ENCODE data around the gene NUP188. TPM values are rescaled to one million over a fixed set of nuclear protein-coding genes. Genes with fewer than 3 reads are reported as not detected.
"Not testable (repeated sequence)": the region's sequence is repeated elsewhere in the genome, so short reads cannot be mapped to it uniquely, and the experiment has no call there.

Gene NUP188
- total RNA-seq, 1 donor from 2014 or later: 63.6 TPM

DNA sequence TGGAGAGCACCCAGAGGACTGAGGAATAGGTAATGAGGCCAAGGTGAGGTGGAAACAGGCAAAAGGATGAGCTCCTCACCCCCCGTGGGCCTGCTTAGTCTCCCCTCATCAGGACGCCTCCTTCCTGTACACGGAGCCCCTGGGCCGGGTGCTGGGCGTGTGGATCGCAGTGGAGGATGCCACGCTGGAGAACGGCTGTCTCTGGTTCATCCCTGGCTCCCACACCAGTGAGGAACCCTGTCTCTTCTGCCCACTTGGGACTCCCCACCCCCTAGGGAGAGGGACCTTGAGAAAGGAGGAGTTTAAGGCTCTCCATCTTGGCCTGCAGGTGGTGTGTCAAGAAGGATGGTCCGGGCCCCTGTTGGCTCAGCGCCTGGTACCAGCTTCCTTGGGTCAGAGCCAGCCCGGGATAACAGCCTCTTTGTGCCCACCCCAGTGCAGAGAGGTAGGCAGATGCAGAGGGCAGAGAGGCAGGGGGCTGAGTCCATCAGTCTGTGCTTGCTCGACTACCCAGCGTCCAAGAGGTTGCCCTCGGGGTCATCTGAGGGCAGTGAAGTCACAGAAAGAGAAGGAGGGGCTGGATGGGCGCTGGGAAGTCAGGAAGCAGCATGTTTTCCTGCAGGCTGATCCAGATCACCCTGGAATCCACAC is 7.1 kb upstream of the NUP188 start:
- peaks cover 10% of the 10 kb centered on the region for H3K27me3 Mint-ChIP-seq (ENCODE audit: unreplicated experiment)
- H3K4me3 Mint-ChIP-seq (ENCODE audit: unreplicated experiment): no peak overlapping the region

DNA sequence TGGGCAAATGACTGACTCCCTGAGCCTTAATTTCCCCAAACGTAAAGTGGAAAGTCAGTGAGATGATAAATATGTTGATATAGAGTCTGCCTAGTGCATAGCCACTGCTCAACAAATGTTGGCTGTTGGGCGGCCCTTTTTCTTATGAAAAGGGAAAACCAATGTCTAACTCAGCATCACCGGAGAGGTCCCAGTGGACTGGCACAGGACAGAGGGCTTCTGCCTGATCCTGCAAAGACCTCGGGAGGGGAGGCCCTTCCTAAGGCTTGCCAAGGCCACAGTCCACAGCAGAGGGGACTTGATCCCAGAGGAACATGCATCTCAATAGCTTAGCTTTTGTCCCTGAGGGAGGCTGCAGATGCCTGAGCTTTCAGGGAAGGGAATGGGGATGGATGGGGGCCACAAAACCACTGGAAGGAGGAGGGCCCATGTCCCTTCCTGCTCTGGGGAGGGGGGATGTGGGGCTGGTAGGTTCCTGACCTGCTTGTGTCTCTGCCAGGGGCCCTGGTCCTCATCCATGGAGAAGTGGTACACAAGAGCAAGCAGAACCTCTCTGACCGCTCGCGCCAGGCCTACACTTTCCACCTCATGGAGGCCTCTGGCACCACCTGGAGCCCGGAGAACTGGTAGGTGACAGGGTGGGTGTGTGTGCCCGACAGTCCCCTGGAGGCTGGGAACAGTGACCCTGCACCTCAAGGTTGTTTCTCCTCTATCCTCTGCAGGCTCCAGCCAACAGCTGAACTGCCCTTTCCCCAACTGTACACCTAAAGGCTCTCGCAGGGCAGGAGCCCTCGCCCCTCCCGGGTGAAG is 6.3 kb upstream of the NUP188 start:
- H3K27me3 Mint-ChIP-seq (ENCODE audit: unreplicated experiment): peaks cover 12% of the 10 kb centered on the region
- H3K36me3 Mint-ChIP-seq (ENCODE audit: unreplicated experiment): no peaks in the 10 kb centered on the region
- no peak for DNase-seq
- no peak for TF ChIP-seq CTCF (IDR thresholded peaks at IDR 0.05; ENCODE audit: partially characterized antibody, unreplicated experiment)
- peaks cover 4% of the 10 kb centered on the region for H3K4me1 Mint-ChIP-seq (ENCODE audit: low read depth, unreplicated experiment)
- peaks cover 6% of the 10 kb centered on the region for H3K9me3 Mint-ChIP-seq (ENCODE audit: unreplicated experiment)
- H3K4me3 Mint-ChIP-seq (ENCODE audit: unreplicated experiment): no peak overlapping the region
- no peak overlapping the region for H3K27ac Mint-ChIP-seq (ENCODE audit: unreplicated experiment)

More for the DNA sequence above, 7.1 kb upstream of the NUP188 start:
- TF ChIP-seq CTCF (IDR thresholded peaks at IDR 0.05; ENCODE audit: partially characterized antibody, unreplicated experiment): no peak
- Mint-ChIP-seq H3K27ac (ENCODE audit: unreplicated experiment) (no peak overlapping the region), H3K9me3 (ENCODE audit: unreplicated experiment) (peaks cover 6% of the 10 kb centered on the region), H3K4me1 (ENCODE audit: low read depth, unreplicated experiment) (no peaks in the 10 kb centered on the region), H3K36me3 (ENCODE audit: unreplicated experiment) (no peaks in the 10 kb centered on the region)
- no peak for DNase-seq

DNA sequence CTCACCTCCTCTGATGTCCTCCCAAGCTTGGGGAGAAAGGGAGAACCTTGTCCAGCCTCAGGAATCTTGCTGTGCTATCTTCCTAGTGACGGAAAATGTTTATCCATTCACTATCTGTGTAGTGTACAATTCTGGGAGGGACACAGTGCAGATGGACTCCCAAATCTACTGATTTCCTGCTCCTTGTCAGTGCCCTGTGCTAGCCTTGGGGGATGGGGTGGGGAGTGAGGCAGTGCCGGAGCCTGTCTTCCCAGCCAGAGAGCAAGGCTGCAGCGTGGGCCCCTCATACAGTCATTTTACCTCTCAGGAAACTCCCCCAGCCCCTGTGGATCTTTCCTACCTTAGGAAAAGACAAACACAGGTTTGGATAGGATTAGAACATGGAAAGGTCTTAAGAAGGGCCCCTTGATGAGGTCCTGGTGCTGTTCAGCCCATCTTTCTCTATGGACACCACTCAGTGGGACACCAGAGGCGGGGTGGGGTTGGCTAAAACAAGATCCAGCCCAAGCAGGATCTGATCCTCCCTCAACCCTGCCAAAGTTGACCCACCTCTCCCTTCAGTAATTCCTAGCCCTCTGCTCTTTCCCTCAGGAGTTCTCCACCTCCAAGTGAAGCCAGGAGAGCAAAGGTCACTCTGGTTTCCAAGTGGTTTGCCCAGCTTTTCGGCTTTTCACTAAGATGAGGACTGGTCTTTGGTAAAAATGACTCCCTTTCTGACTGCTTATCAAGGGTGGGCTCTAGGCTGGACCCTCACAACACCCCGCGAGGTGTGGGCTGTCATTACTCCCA is 3.5 kb upstream of the NUP188 start:
- H3K4me1 Mint-ChIP-seq (ENCODE audit: low read depth, unreplicated experiment): peaks cover 11% of the 10 kb centered on the region
- H3K27me3 Mint-ChIP-seq (ENCODE audit: unreplicated experiment): peaks cover 13% of the 10 kb centered on the region
- peaks cover 4% of the 10 kb centered on the region for H3K36me3 Mint-ChIP-seq (ENCODE audit: unreplicated experiment)
- no peak overlapping the region for H3K4me3 Mint-ChIP-seq (ENCODE audit: unreplicated experiment)
- no peak overlapping the region for H3K27ac Mint-ChIP-seq (ENCODE audit: unreplicated experiment)
- peaks cover 11% of the 10 kb centered on the region for H3K9me3 Mint-ChIP-seq (ENCODE audit: unreplicated experiment)
- TF ChIP-seq CTCF (IDR thresholded peaks at IDR 0.05; ENCODE audit: partially characterized antibody, unreplicated experiment): no peak
- DNase-seq: no peak

DNA sequence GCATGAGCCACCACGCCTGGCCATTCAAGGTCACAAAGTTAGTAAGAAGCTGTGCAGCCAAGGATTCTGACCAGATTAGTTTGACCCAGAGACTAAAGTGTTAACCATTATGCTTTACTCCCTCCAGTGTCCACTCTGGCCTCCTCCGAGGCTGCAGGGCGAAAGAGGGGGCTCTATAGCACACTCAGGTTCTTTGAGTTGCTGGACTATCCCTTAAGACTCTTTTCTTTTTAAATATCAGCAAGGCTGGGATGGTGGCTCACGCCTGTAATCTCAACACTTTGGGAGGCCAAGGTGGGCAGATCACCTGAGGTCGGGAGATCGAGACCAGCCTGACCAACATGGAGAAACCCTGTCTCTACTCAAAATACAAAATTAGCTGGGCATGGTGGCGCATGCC is 2.5 kb upstream of the NUP188 start:
- Mint-ChIP-seq H3K4me1 (ENCODE audit: low read depth, unreplicated experiment) (peaks cover 11% of the 10 kb centered on the region), H3K9me3 (ENCODE audit: unreplicated experiment) (peaks cover 11% of the 10 kb centered on the region), H3K27me3 (ENCODE audit: unreplicated experiment) (peaks cover 13% of the 10 kb centered on the region)
- not testable (repeated sequence) for H3K27ac Mint-ChIP-seq (ENCODE audit: unreplicated experiment); DNase-seq; H3K36me3 Mint-ChIP-seq (ENCODE audit: unreplicated experiment); H3K4me3 Mint-ChIP-seq (ENCODE audit: unreplicated experiment)

DNA sequence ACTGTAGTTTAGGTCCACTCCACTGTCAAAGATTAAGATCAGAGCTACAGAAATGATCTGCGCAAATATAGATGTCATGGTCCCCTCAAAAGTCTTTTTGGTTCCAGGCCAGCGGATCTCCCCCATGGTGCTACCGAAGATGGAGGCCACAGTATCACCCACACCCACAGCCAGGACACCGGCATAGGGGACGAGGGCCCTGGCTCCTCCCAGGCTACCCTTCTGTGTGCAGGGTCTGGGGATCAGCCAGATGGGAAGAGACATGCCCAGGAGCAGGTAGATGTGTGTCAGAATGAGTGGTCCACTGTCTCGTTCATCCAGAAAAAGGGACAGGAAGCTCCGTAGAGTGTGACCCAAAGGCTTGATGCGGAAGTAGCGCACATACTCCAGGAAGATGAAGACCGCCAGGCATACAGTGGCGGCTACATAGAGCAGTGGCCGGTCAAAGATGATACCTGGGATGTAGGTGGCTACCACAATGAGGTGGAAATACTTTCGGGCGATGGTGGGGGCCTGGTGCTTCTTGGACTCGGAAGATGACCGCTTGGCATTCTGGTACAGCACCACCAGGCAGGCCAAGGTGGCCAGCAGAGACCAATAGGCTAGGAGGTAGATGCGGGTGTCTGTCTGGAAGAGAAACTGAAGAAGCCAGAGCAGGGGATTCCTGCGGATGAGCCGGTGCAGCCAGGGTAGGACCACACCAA is 1.5 kb upstream of the NUP188 start:
- peak overlapping the region; percentile 25 for H3K27ac Mint-ChIP-seq (ENCODE audit: unreplicated experiment)
- TF ChIP-seq CTCF (IDR thresholded peaks at IDR 0.05; ENCODE audit: partially characterized antibody, unreplicated experiment): no peak
- peaks cover 7% of the 10 kb centered on the region for H3K9me3 Mint-ChIP-seq (ENCODE audit: unreplicated experiment)
- H3K27me3 Mint-ChIP-seq (ENCODE audit: unreplicated experiment): peaks cover 11% of the 10 kb centered on the region
- peak overlapping the region; percentile 100 for H3K4me3 Mint-ChIP-seq (ENCODE audit: unreplicated experiment)
- H3K36me3 Mint-ChIP-seq (ENCODE audit: unreplicated experiment): peaks cover 4% of the 10 kb centered on the region
- no peak for DNase-seq
- H3K4me1 Mint-ChIP-seq (ENCODE audit: low read depth, unreplicated experiment): peaks cover 11% of the 10 kb centered on the region

All from glutamatergic neuron (in vitro differentiated cells).